Measurements from ENCODE around the gene UMODL1.

DNA sequence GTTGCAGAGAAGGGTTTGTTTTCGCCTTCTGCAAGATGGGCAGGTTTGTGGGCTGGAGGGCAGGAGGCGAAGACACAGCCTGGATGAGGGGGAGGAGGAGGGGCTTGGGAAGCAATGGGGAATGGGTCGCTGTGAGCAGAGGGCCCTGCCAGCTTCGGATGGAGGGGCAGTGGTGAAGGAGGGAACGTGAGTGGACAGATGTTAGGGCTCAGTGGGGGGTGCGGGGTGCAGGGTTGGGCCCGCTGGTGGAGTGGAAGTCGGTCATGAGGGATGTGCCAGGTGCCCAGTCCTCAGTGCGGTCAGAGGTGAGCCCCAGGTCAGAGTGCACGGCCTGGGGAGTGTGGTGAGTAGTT, 92.4 kb downstream of the UMODL1 start:
- TF ChIP-seq, protein P1, sequence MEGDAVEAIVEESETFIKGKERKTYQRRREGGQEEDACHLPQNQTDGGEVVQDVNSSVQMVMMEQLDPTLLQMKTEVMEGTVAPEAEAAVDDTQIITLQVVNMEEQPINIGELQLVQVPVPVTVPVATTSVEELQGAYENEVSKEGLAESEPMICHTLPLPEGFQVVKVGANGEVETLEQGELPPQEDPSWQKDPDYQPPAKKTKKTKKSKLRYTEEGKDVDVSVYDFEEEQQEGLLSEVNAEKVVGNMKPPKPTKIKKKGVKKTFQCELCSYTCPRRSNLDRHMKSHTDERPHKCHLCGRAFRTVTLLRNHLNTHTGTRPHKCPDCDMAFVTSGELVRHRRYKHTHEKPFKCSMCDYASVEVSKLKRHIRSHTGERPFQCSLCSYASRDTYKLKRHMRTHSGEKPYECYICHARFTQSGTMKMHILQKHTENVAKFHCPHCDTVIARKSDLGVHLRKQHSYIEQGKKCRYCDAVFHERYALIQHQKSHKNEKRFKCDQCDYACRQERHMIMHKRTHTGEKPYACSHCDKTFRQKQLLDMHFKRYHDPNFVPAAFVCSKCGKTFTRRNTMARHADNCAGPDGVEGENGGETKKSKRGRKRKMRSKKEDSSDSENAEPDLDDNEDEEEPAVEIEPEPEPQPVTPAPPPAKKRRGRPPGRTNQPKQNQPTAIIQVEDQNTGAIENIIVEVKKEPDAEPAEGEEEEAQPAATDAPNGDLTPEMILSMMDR (conservative IDR thresholded peaks at IDR 0.05 in 1 of 2, IDR thresholded peaks at IDR 0.05 in 1 of 2; ENCODE audit: low read depth in 1 of 2, low read length in 2 of 2), result no peak
- TF ChIP-seq EZH2 (IDR thresholded peaks at IDR 0.05; ENCODE audit: low read length, missing control alignments), result no peak

Measured in fibroblast of lung (primary cell).